Activated CD8-positive, alpha-beta memory T cell treated with anti-CD3 and anti-CD28 coated beads, Interleukin-2, amount 50 U/mL, for 1 hour (primary cell): ENCODE data around the gene RENBP.

ENCODE experiments used
- DNase-seq: peaks from one replicate; pipeline ENCODE4 v3.0.0-alpha.2; 2020; ENCODE audit errors: extremely low read depth

RENBP gene

GRCh38 chrX:153971124-153971449 is 26.6 kb upstream of the RENBP start:
- peak; percentile 78 for DNase-seq

- peak; percentile 33 for DNase-seq
Observed at GRCh38 chrX:153970357-153971123, 26.1 kb upstream of the RENBP start.

- no peak for DNase-seq
Observed at GRCh38 chrX:153969904-153970356, 25.5 kb upstream of the RENBP start.

GRCh38 chrX:153969125-153969903 is 24.9 kb upstream of the RENBP start:
- no peak for DNase-seq

- DNase-seq = no peak
Observed at GRCh38 chrX:153968754-153969124, 24.3 kb upstream of the RENBP start.

GRCh38 chrX:153968255-153968654 is 23.8 kb upstream of the RENBP start:
- no peak for DNase-seq

GRCh38 chrX:153967536-153968224 is 23.2 kb upstream of the RENBP start:
- DNase-seq = no peak

GRCh38 chrX:153966841-153967535 is 22.5 kb upstream of the RENBP start:
- DNase-seq = no peak

- no peak for DNase-seq
Observed at GRCh38 chrX:153966283-153966688, 21.8 kb upstream of the RENBP start.

- DNase-seq = no peak
Observed at GRCh38 chrX:153965406-153965805, 21.0 kb upstream of the RENBP start.

GRCh38 chrX:153964105-153964504 is 19.7 kb upstream of the RENBP start:
- no peak for DNase-seq

- DNase-seq = no peak
Observed at GRCh38 chrX:153963546-153963945, 19.1 kb upstream of the RENBP start.

- DNase-seq = no peak
Observed at GRCh38 chrX:153961292-153961691, 16.8 kb upstream of the RENBP start.

GRCh38 chrX:153960786-153961185 is 16.3 kb upstream of the RENBP start:
- DNase-seq = no peak

GRCh38 chrX:153960077-153960476 is 15.6 kb upstream of the RENBP start:
- no peak for DNase-seq

GRCh38 chrX:153959649-153960048 is 15.2 kb upstream of the RENBP start:
- DNase-seq = no peak

- DNase-seq = no peak
Observed at GRCh38 chrX:153958605-153959004, 14.2 kb upstream of the RENBP start.

GRCh38 chrX:153957224-153957623 is 12.8 kb upstream of the RENBP start:
- no peak for DNase-seq

GRCh38 chrX:153956044-153956907 is 11.8 kb upstream of the RENBP start:
- DNase-seq = no peak

- DNase-seq = no peak
Observed at GRCh38 chrX:153955228-153955732, 10.8 kb upstream of the RENBP start.
